Measurements from ENCODE around the gene LRSAM1. TPM values are rescaled to one million over a fixed set of nuclear protein-coding genes. Genes with fewer than 3 reads are reported as not detected.

The LRSAM1 gene
- 14.1 TPM for polyA plus RNA-seq (2013, experiment 1 of 2; ENCODE audit: insufficient read length)
- polyA plus RNA-seq (2013, experiment 2 of 2; ENCODE audit: insufficient read length), result 12.7 TPM

- peak; percentile 91 for DNase-seq
Measured at GRCh38 chr9:127450830-127451607, at the start of gene LRSAM1, which contains the start of gene RPL12. Gene LRSAM1, plus strand, starts transcription at chr9:127451510. Its CDS starts 3,018 bp downstream, at chr9:127454528. Gene RPL12, minus strand, starts transcription at chr9:127451406. Its CDS starts 89 bp downstream, at chr9:127451317.

GRCh38 chr9:127402401-127403090 is 48.8 kb upstream of the LRSAM1 start:
- no peak for DNase-seq

GRCh38 chr9:127403507-127404192 is 47.7 kb upstream of the LRSAM1 start:
- no peak for DNase-seq

GRCh38 chr9:127404631-127405030 is 46.7 kb upstream of the LRSAM1 start:
- DNase-seq, result no peak

DNA sequence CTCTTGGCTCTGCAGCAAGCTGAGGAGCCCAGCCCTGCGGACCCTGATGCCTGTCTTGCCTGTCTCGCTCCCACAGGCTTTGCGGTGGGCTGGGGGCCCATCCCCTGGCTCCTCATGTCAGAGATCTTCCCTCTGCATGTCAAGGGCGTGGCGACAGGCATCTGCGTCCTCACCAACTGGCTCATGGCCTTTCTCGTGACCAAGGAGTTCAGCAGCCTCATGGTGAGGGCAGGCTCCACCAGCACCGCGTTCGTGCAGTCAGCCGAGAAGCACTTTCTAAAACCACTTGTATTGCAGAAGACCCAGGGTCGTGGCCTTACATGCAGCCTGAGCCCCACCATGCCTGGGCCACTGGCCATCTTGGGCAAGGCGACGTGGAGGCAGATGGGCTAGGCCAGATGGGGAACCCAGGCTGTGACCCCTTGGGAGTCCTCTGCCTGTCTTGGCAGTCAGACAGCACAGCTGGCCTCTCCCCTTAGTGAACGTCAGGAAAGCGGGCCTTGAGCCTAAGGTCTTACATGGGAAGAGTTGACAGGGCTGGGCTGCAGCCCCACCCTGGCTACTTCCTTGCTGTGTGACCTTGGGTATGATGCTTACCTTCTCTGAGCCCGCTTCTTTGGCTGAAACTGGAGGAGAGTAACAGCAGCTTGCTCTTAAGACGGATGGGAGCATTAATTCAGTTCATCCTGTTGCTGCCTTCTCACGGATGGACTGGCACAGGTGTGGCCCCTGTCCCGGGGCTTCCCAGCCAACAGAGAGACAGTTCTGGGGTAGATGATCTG is 45.8 kb upstream of the LRSAM1 start:
- no peak for DNase-seq

DNA sequence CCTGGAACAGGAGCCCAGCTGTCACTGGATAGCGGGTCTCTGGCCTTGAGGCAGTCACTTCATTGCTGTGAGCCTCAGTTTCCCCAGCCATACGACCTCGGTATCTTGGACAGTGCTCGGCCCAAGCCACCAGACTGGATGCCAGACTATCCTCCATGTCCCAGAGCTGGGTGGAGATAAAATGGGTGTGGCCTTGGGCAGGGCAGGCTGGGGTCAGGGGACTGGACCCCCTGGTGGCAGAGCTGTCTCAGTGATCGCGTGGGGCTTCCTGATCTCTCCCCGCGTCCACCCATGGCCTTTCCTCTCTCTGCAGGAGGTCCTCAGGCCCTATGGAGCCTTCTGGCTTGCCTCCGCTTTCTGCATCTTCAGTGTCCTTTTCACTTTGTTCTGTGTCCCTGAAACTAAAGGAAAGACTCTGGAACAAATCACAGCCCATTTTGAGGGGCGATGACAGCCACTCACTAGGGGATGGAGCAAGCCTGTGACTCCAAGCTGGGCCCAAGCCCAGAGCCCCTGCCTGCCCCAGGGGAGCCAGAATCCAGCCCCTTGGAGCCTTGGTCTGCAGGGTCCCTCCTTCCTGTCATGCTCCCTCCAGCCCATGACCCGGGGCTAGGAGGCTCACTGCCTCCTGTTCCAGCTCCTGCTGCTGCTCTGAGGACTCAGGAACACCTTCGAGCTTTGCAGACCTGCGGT is 44.4 kb upstream of the LRSAM1 start:
- no peak for DNase-seq

DNA sequence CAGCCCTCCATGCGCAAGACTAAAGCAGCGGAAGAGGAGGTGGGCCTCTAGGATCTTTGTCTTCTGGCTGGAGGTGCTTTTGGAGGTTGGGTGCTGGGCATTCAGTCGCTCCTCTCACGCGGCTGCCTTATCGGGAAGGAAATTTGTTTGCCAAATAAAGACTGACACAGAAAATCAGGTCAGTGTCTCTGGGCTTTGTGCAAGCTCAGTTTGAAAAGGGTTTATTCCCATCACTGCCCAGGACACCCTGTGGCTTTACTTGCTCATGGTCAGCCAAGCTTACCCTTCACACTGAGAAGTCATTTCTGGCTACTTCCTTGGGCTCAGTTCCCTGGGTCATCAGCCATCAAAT is 43.8 kb upstream of the LRSAM1 start:
- no peak for DNase-seq

- no peak for DNase-seq
Measured at GRCh38 chr9:127411122-127411521, 40.2 kb upstream of the LRSAM1 start.

- DNase-seq, result no peak
Measured at GRCh38 chr9:127415141-127415540, 36.2 kb upstream of the LRSAM1 start.

DNA sequence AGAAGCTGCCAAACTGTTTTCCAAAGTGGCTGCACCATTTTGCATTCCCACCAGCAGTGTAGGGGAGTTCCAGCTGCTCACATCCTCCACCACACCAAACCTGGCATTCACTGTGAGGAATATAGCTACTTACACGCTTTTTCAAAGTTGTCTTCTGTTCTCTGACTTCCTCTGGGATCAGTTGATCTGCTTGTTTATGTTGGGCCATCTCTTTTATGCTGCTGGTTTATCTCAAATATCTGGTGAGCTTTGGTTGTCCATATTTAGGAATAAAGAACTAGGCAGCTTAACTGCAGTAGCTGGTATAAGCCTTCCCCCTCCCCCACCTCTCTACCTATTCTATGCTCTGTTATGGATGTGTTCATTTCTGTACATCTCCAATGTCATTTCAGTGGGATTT is 35.7 kb upstream of the LRSAM1 start:
- DNase-seq, result no peak

- peak; percentile 45 for DNase-seq
Measured at GRCh38 chr9:127417131-127418036, 33.9 kb upstream of the LRSAM1 start.

DNA sequence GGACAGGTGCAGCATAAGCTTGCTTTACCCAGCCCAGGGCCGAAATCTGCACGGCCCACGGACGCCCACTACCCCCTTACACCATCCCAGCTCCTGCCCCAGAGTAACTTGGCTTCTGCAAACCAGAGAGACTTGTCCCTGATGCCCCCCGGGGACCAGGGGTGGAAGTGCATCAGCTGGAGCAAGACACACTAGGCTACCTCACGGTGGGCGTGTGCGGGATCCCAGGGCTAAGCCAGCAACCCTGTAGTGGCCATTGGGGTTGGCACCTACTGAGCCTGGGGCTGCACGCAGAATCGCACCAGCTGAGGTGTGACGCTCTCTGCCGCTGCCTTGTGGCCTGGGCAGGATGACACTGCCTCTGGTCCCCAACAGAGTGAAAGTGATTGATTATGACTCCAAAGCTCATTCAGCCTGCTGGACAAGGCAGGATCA is 33.3 kb upstream of the LRSAM1 start:
- DNase-seq, result no peak

- DNase-seq, result no peak
Measured at GRCh38 chr9:127419348-127419747, 32.0 kb upstream of the LRSAM1 start.

DNA sequence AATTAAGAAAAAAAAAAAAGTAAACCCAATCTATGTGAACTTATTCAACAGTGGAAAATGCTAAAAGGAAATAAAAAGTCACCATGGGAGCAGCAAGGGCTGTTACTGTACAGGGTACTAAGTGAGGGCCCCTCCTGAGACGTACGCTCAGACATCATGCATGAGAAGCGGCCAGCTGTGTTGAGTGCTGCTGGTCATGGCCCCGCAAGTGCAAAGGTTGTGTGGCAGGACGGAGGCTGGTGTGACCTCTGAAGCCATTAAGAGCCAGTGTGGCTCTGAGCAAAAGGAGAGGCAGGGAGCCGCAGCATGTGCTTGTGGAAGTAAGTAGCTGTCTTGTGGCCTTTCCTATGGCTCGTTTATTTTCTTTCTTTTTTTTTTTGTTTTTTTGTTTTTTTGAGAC is 30.3 kb upstream of the LRSAM1 start:
- DNase-seq, result no peak

GRCh38 chr9:127422133-127422782 is 29.1 kb upstream of the LRSAM1 start:
- DNase-seq, result no peak

- no peak for DNase-seq
Measured at GRCh38 chr9:127422787-127423186, 28.5 kb upstream of the LRSAM1 start.

GRCh38 chr9:127423476-127423933 is 27.8 kb upstream of the LRSAM1 start:
- no peak for DNase-seq

DNA sequence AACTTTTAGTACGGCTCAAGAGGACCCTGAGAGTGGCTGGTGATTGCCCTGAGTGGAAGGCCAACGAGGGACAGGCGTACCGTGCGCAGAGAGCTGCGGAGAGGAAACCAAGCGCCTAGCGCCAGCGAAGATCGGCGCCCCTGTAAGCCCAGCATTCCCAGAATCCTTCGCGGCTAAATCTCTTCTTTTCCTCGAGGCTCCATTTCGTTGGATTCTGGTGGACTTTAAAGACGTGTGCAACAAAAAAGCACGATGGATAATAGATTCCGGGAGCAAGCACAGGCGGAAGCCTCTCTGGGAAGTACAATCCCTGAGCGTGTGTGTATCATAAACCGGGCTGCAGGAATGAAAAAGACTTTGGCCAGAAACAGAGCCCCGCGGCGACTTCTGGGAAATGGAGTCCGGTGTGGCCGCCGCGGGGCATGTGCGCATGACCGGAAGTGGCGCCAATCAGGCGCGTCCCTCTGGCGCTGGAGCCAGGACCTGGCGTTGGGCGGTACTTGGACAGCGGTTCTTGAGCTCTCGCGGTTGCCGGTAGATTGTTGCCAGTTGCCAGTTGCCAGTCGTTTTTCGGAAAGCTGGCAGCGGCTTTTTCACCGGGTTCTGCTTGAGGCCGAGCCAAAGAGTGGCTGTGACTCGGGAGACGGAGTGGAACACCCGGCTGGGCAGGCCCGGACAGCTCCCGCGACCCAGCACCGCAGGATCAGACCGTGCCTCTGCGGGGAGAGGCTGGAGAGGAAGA is 27.2 kb upstream of the LRSAM1 start, which contains the start of gene ZNF79:
ZNF79 (plus strand) TSS at position 449 of the 742 bp plus-strand sequence. CDS start 406 bp downstream, outside the sequence.
- peak; percentile 90 for DNase-seq

- DNase-seq, result no peak
Measured at GRCh38 chr9:127424676-127424999, 26.7 kb upstream of the LRSAM1 start.

Measured in fibroblast of skin of back (primary cell).